Stimulated activated CD4-positive, alpha-beta T cell treated with anti-CD3 and anti-CD28 coated beads, Interleukin-2, amount 100 ng/mL, for 4 hours (primary cell): Measurements from ENCODE around the gene CALD1.

Source experiments
- DNase-seq: peaks from one replicate; pipeline ENCODE4 v3.0.0-alpha.2; 2020; ENCODE audit warnings: low read depth

The CALD1 gene

GRCh38 chr7:134787064-134787463 lies 7.6 kb downstream of the CALD1 start:
- no peak for DNase-seq

DNA sequence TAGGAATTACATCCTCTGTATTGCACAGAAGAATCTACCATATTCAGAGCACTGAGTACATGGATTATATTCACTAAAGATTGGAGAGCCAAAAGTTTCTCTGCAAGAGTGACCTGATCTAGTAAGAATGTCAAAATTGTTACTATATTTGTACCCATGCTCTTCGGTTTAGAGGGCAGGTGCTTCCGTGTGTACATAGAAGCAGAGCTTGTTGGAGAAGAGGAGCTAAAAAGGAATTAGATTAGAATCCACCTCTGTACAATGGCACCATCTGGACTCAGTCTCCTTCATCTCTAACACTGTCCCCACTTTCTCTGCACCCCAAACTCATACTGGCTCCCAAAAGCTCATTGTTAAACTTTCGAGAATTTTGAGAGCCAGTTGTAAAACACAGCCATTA lies 8.3 kb downstream of the CALD1 start:
- no peak for DNase-seq

- DNase-seq = no peak
Observed at GRCh38 chr7:134788191-134788590, 8.8 kb downstream of the CALD1 start.

- DNase-seq = no peak
Observed at GRCh38 chr7:134789967-134790685, 10.7 kb downstream of the CALD1 start.

DNA sequence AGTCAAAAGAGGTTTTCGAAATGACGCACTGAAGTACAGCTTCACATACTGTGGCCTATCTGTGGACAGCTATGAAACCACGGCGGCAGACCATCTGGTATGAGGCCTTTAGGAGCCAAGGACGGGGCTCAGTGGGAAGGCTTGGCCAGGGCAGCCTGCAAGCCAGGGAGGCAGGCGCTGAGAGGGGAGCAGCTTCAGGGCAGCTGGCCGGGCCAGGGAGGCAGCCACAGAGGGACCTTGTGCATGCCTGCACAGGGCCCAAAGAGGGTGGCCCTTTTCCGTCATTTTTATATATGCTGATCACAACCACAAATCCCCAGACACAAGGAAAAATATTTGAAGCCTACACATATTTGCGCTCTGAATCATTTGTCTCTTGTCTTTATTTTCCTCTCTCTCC lies 13.5 kb downstream of the CALD1 start:
- no peak for DNase-seq

GRCh38 chr7:134795231-134795630 lies 15.8 kb downstream of the CALD1 start:
- DNase-seq = no peak

- no peak for DNase-seq
Observed at GRCh38 chr7:134798155-134798554, 18.7 kb downstream of the CALD1 start.

- DNase-seq = no peak
Observed at GRCh38 chr7:134799377-134799776, 19.9 kb downstream of the CALD1 start.

DNA sequence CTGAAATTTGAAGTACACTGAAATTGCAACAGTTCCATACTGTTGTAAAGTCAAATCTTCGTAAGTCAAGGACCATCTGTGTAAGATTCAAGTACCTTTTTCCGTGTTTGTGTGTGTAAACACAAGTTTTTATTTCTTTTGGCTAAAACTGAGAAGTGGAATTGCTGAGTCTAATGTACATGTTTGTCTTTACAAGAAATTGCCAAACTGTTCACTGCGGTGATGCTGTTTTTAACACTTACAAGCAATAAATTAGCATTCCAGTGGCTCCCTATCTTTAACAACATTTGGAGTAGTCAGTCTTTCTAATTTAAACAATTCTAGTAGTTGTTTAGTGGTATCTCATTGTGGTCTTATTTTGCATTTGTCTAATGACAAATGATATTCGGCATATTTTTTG lies 23.3 kb downstream of the CALD1 start:
- no peak for DNase-seq

GRCh38 chr7:134804351-134804750 lies 24.9 kb downstream of the CALD1 start:
- DNase-seq = no peak

GRCh38 chr7:134804854-134805253 lies 25.4 kb downstream of the CALD1 start:
- no peak for DNase-seq

DNA sequence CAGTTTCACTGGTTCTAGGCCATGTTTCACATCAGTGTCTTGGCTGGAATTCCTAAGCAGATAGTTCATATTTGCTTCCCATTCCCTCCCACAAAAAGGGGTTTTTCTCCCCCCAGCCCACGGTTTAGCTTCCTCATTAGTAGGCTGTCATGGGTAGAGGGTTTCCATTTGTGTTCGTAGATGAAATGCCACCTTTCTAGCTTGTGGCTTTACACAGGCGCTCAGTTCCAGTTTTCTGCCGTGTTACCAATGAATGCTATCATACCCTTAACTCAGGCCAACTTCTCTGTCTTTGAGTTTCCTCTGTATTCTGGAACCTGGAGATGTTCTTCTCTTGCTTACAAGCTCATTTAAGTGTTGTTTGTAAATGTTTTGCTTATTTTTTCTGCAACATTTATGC lies 26.8 kb downstream of the CALD1 start:
- no peak for DNase-seq

DNA sequence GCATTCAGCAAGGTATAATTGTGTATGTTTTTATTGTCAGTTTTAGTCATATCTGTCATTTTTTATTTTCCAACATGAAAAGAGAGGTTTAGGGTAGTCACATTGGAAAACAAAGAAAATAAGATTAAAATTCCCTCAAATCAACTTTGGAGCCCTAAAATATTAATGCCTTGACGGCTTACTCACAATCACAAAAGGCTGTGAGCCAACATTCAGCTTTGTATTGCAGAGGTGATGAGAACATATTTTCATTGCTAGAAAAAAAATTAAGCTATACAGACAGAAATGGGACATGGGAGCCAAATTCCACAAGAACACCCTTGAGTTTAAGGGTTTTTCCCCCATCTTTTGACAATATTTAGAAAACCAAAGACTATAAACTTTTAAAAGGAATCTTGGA lies 30.2 kb downstream of the CALD1 start:
- no peak for DNase-seq

DNA sequence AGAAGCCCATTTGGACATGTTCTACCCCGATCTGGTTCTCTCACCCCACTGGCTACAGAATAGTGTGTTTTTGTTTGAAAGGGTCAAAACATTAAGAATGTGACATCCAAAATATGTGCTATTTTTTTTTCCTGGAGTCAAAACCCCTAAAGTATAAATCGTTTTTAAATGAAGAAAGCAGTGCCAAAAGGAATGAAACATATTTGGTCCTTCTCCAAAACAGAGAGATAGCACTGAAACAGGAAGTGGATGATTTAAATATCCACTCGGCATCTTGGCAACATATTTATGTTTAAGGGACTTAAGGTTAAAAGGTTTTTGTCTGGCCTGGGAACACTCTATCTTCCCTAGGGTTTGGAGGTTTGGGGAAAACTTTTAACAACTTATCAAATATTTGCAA lies 32.3 kb downstream of the CALD1 start:
- no peak for DNase-seq

- DNase-seq = no peak
Observed at GRCh38 chr7:134813663-134814396, 34.4 kb downstream of the CALD1 start.

GRCh38 chr7:134814730-134815364 lies 35.4 kb downstream of the CALD1 start:
- DNase-seq = no peak

DNA sequence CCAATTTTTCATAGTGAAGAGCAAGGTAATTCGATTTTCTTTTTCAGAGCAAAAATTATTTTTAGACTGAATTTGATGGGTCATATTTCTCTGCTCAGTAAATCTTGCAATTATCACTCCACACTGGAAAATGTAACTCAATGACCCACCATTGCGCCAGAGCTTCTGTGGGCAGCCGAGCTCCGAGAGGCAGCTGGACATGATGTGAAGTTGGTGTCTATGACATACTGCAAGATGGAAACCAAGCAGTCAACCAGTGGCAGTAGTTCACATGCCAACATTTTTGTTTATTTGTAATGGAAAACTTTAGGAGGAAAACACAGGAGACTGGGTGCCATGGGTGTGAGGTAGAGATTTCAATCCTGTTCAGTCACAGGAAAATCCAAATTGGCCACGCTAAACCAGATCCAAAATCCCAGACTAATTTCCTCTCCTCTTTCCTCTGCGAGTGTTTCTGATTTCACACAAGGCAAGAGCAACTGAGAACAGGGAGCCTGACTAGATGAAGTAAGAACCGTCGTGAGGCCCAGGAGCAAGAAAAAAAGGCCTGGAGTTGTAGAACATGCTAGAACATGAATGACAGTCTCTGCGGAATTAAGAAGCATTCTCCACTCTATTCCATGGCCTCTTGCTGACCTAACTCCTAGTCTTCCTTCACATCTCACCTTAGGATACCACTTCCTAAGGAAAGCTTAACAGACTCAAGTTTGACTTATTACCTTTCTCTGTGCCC lies 39.3 kb downstream of the CALD1 start:
- no peak for DNase-seq

DNA sequence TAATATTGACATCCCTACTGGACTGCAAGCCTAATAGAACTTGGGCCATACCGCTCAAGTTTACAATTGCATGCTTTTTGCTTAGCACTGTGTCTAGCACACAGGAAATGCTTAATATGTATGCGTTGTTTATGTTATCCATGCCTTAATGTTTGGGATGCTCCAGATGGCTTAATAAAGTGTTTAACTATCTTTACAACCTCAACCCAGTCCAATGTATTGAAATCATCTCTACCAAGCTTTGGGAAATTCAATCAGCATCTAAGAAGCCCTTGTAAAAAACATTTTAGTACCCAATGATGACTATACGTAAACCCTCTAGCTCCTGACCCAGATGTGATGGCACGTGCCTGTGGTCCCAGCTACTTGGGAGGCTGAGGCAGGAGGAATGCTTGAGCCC lies 40.0 kb downstream of the CALD1 start:
- no peak for DNase-seq

- no peak for DNase-seq
Observed at GRCh38 chr7:134820295-134820694, 40.9 kb downstream of the CALD1 start.

DNA sequence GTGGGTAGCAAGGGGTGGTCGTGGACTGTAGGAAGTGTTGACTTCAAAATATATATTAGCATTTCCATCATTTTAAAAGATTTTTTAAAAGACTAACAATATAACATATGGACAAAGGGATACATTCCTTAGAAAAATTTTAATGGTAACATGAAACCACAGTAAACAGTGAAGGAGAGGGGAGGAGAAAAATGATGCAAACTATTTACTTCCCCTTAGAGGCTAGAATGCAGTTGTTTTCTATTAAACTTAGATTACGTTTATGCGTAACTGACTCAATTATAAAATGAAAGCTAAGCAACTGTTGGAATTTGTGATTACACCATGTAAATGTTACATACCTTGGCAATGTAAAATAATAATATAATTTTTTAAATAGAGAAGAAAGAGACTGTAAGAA lies 41.3 kb downstream of the CALD1 start:
- no peak for DNase-seq

DNA sequence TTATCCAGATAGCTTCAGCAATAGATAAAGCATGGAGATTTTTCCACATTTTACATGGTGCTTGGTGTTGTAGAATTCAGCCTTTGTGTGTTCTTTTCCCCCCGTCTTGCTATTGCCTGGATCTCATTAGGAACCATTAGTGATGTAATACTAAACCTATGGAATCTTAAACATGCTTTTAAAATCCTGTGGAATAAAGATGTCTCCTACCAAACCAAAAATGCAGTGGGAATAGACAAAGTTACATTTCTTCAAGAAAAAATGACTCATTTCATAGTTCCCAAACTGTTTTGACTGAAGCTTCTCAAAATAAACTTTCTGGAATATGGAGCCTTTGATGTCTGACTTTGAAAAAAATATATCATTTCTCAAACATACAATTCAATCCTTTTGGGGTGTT lies 44.0 kb downstream of the CALD1 start:
- DNase-seq = no peak

GRCh38 chr7:134825666-134826065 lies 46.2 kb downstream of the CALD1 start:
- no peak for DNase-seq

DNA sequence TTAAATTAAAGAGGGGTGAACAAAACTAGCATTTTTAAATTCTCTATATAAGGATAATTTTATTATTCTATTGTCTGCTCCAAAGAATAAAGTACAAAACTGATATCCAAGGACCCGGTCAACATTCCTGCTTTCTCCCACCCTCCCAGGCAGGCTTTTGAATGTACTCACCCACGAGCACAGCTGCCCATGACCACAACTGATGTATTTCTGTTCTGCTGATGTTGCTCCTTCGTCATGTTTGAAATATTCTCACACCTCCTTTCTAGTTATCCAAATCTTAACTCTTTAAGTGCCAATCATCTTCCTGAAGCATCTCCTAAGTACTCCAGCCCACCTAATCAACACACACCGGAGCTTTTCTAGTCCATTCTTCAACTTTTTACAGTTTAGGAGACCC lies 46.7 kb downstream of the CALD1 start:
- no peak for DNase-seq
